Activated CD4-positive, alpha-beta T cell treated with anti-CD3 and anti-CD28 coated beads, Interleukin-2, amount 50 U/mL, for 48 hours (primary cell): Measurements from ENCODE around the gene CD38.

Source experiments
- DNase-seq, 2 experiments: peaks; one replicate each; pipeline ENCODE4 v3.0.0-alpha.2; 2020

Gene CD38

GRCh38 chr4:15870079-15870478, 92.0 kb downstream of the CD38 start:
- DNase-seq = no peak

GRCh38 chr4:15870921-15871664, 93.0 kb downstream of the CD38 start:
- DNase-seq = no peak

- DNase-seq = no peak
Measured at GRCh38 chr4:15873117-15873516, 95.0 kb downstream of the CD38 start.

- no peak for DNase-seq
Measured at GRCh38 chr4:15874671-15875070, 96.5 kb downstream of the CD38 start.

- no peak for DNase-seq
Measured at GRCh38 chr4:15875663-15876460, 97.7 kb downstream of the CD38 start.

GRCh38 chr4:15878011-15878410, 99.9 kb downstream of the CD38 start:
- DNase-seq = no peak

- no peak for DNase-seq
Measured at GRCh38 chr4:15881820-15882219, 103.7 kb downstream of the CD38 start.

GRCh38 chr4:15882675-15883086, 104.6 kb downstream of the CD38 start:
- peak; percentile 34 to 40 for DNase-seq

- no peak for DNase-seq
Measured at GRCh38 chr4:15883610-15884243, 105.6 kb downstream of the CD38 start.

GRCh38 chr4:15884666-15885065, 106.5 kb downstream of the CD38 start:
- DNase-seq = no peak

GRCh38 chr4:15885422-15885821, 107.3 kb downstream of the CD38 start:
- no peak for DNase-seq

- no peak for DNase-seq
Measured at GRCh38 chr4:15888515-15888914, 110.4 kb downstream of the CD38 start.

- no peak for DNase-seq
Measured at GRCh38 chr4:15890246-15890829, 112.2 kb downstream of the CD38 start.

- DNase-seq = no peak
Measured at GRCh38 chr4:15891312-15891711, 113.2 kb downstream of the CD38 start.

GRCh38 chr4:15893962-15894361, 115.8 kb downstream of the CD38 start:
- no peak for DNase-seq

- no peak for DNase-seq
Measured at GRCh38 chr4:15894393-15894792, 116.3 kb downstream of the CD38 start.

- no peak for DNase-seq
Measured at GRCh38 chr4:15894921-15895916, 117.1 kb downstream of the CD38 start.

- no peak for DNase-seq
Measured at GRCh38 chr4:15897577-15897976, 119.4 kb downstream of the CD38 start.

GRCh38 chr4:15898902-15899301, 120.8 kb downstream of the CD38 start:
- no peak for DNase-seq

- no peak for DNase-seq
Measured at GRCh38 chr4:15899511-15899910, 121.4 kb downstream of the CD38 start.

- no peak for DNase-seq
Measured at GRCh38 chr4:15901007-15901406, 122.9 kb downstream of the CD38 start.

- DNase-seq = no peak
Measured at GRCh38 chr4:15901998-15902397, 123.9 kb downstream of the CD38 start.
